Measurements from ENCODE around the gene ZNF423.

ZNF423 gene

GRCh38 chr16:49643429-49644144 is 212.3 kb downstream of the ZNF423 start:
- DNase-seq (ENCODE audit: low read depth in 2 of 2), result no peak

GRCh38 chr16:49641250-49641649 is 214.7 kb downstream of the ZNF423 start:
- no peak for DNase-seq (ENCODE audit: low read depth in 2 of 2)

GRCh38 chr16:49640581-49640980 is 215.3 kb downstream of the ZNF423 start:
- no peak for DNase-seq (ENCODE audit: low read depth in 2 of 2)

- no peak for DNase-seq (ENCODE audit: low read depth in 2 of 2)
Measured at GRCh38 chr16:49639739-49640431, 216.0 kb downstream of the ZNF423 start.

- no peak for DNase-seq (ENCODE audit: low read depth in 2 of 2)
Measured at GRCh38 chr16:49638673-49639610, 217.0 kb downstream of the ZNF423 start.

GRCh38 chr16:49637933-49638672 is 217.8 kb downstream of the ZNF423 start:
- DNase-seq (ENCODE audit: low read depth in 2 of 2), result no peak

- no peak for DNase-seq (ENCODE audit: low read depth in 2 of 2)
Measured at GRCh38 chr16:49637511-49637910, 218.4 kb downstream of the ZNF423 start.

- no peak for DNase-seq (ENCODE audit: low read depth in 2 of 2)
Measured at GRCh38 chr16:49636608-49637007, 219.3 kb downstream of the ZNF423 start.

- no peak for DNase-seq (ENCODE audit: low read depth in 2 of 2)
Measured at GRCh38 chr16:49635591-49636581, 220.0 kb downstream of the ZNF423 start.

- no peak for DNase-seq (ENCODE audit: low read depth in 2 of 2)
Measured at GRCh38 chr16:49635009-49635350, 220.9 kb downstream of the ZNF423 start.

GRCh38 chr16:49634235-49635008 is 221.5 kb downstream of the ZNF423 start:
- DNase-seq (ENCODE audit: low read depth in 2 of 2), result no peak

GRCh38 chr16:49632795-49633184 is 223.1 kb downstream of the ZNF423 start:
- DNase-seq (ENCODE audit: low read depth in 2 of 2), result no peak

GRCh38 chr16:49632086-49632794 is 223.7 kb downstream of the ZNF423 start:
- DNase-seq (ENCODE audit: low read depth in 2 of 2), result no peak

- DNase-seq (ENCODE audit: low read depth in 2 of 2), result no peak
Measured at GRCh38 chr16:49631187-49632041, 224.5 kb downstream of the ZNF423 start.

- DNase-seq (ENCODE audit: low read depth in 2 of 2), result no peak
Measured at GRCh38 chr16:49630783-49631182, 225.1 kb downstream of the ZNF423 start.

- no peak for DNase-seq (ENCODE audit: low read depth in 2 of 2)
Measured at GRCh38 chr16:49629851-49630250, 226.1 kb downstream of the ZNF423 start.

GRCh38 chr16:49628148-49628547 is 227.8 kb downstream of the ZNF423 start:
- no peak for DNase-seq (ENCODE audit: low read depth in 2 of 2)

Measured in stimulated activated CD4-positive, alpha-beta T cell treated with anti-CD3 and anti-CD28 coated beads, Interleukin-12 subunit alpha, Interleukin-12 subunit beta, amount 100 ng/mL, for 24 hours (primary cell).